SK-N-SH treated with all-trans-retinoic acid at 6 μM for 48 hours (cell line): ENCODE data around the gene LCE2A.

Source experiments
- ARNTL ChIP-seq: fragments of 450-650 bp; formaldehyde crosslinking; IDR thresholded peaks from 2 replicates; pipeline ENCODE4 v1.5.0; 2020; ENCODE audit warnings: low read depth, mild to moderate bottlenecking, moderate library complexity, borderline replicate concordance
- ISL1 ChIP-seq: fragments of 250-450 bp; sonication (Bioruptor Pico); IDR thresholded peaks from 2 replicates; pipeline ENCODE4 v2.1.2; 2022; ENCODE audit warnings: mild to moderate bottlenecking, moderate library complexity
- OSR1 ChIP-seq: fragments of 250-450 bp; sonication (Bioruptor Pico); IDR thresholded peaks from 2 replicates; pipeline ENCODE4 v1.8.0; 2022; ENCODE audit warnings: moderate library complexity, mild to moderate bottlenecking, inconsistent platforms
- TOX ChIP-seq: fragments of 250-450 bp; sonication (Bioruptor Pico); IDR thresholded peaks from 2 replicates; pipeline ENCODE4 v1.8.0; 2021; ENCODE audit warnings: mild to moderate bottlenecking, moderate library complexity, borderline replicate concordance
- TF ChIP-seq, protein P1 (sequence below): fragments of 250-450 bp; sonication (Bioruptor Pico); IDR thresholded peaks from 2 replicates; pipeline ENCODE4 v1.8.0; 2020; ENCODE audit warnings: mild to moderate bottlenecking, moderate library complexity, borderline replicate concordance

DNA sequence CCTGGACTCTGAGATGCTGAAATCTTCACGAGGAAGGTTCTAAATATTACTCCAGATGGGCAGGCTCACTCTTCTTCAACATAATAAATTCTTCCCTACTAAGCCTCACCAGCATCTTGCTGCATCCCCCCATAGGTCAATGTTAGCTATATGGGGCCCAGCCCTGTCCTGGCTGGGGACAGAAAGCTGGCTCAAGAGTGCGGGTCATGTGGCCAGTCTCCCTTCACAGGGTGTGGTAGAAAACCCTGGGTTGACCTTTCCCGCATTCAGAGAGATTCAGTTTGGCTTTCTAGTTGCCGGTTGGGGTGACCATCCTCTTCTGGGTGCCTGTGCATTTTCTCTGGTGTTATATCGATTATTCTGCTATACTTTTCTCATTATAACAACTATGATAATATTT is 39.9 kb downstream of the LCE2A start:
- TF ChIP-seq OSR1 (CRISPR knock-in tag) (no peak), TOX (CRISPR knock-in tag) (no peak), ISL1 (CRISPR knock-in tag) (no peak), ARNTL (CRISPR knock-in tag) (no peak)
- TF ChIP-seq, protein P1, sequence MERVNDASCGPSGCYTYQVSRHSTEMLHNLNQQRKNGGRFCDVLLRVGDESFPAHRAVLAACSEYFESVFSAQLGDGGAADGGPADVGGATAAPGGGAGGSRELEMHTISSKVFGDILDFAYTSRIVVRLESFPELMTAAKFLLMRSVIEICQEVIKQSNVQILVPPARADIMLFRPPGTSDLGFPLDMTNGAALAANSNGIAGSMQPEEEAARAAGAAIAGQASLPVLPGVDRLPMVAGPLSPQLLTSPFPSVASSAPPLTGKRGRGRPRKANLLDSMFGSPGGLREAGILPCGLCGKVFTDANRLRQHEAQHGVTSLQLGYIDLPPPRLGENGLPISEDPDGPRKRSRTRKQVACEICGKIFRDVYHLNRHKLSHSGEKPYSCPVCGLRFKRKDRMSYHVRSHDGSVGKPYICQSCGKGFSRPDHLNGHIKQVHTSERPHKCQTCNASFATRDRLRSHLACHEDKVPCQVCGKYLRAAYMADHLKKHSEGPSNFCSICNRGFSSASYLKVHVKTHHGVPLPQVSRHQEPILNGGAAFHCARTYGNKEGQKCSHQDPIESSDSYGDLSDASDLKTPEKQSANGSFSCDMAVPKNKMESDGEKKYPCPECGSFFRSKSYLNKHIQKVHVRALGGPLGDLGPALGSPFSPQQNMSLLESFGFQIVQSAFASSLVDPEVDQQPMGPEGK (CRISPR knock-in tag) = no peak
